GM18498 (cell line): ENCODE measurements around the gene IL15.
"Not testable (repeated sequence)": the region's sequence is repeated elsewhere in the genome, so short reads cannot be mapped to it uniquely, and the experiment has no call there.

Experiments used
- ATAC-seq: cut with Tn5 transposase; IDR thresholded peaks from one replicate; pipeline ENCODE4 v1.9.1; 2021; ENCODE audit warnings: mild to moderate bottlenecking, moderate library complexity; ENCODE audit not compliant: unreplicated experiment

The IL15 gene

DNA sequence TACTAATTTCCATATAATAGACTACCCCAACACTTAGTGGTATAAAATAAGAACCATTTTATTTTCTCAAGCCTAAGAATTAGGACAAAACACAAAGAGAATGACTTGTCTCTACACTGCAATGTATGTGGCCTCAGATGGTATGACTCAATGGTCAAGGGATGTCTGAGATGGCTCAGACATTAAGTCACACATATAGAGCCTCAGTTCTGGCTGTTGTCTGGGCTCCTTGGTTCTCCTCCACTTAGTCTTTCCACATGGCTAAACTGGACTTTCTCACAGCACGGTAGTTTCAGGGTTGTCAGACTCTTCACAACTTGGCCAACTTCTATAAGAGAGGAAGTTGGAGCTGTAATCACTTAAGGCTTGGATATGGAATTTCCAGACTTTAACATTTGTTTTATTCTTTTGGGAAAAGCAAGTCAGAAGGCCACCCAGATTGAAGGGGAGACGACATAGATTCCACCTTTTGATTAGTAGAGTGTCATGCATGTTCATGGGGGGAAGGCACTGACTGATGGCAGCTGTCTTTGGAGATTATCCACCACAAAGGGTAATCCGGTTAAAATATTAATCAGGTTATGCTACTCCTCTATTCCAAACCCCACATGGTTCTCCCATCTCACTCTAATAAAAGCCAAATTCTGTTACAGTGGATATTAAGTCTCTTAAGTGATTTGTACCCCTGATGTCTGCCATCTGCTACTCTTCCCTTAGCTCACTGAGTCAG lies 9.4 kb downstream of the IL15 start:
- ATAC-seq: no peak

DNA sequence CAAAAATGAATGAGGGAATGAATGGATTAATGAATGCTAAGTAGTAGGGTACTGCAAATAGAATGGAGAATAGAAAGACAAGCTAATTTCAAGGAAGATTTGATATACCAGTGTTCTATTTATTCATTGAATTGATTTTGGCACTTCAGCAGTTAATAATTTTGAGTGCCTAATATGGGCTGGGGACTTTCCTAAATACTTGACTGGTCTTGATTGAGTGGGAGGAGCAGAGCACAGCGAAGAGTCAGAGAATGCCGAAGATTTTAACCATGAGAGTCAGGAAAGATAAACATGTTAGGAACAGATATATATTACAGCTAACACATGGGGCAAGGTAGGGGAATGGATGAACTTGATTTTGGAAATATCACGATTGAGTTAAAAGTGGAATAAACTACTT lies 10.6 kb downstream of the IL15 start:
- no peak for ATAC-seq

- no peak for ATAC-seq
Observed at GRCh38 chr4:141647966-141648365, 11.6 kb downstream of the IL15 start.

GRCh38 chr4:141652161-141652778 lies 15.9 kb downstream of the IL15 start:
- ATAC-seq: no peak

DNA sequence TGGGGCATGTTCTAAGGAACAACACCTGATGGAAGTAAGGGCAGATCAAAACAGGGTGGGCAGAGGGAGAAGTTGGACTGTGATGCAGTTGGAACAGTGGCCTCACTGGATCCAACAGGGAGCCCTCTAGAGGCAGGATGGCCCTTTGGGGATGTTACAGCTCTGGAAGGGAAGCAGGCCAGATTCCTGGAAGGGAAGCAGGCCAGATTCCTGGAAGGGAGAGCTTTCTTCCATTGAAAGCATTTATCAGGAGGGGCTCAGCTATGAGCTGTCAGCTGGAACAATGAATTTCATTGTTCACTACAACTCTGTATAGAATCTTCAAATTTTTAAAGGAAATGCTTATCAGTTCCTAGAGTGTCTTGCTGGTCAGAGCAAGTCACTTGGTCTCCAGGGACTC lies 17.7 kb downstream of the IL15 start:
- no peak for ATAC-seq

DNA sequence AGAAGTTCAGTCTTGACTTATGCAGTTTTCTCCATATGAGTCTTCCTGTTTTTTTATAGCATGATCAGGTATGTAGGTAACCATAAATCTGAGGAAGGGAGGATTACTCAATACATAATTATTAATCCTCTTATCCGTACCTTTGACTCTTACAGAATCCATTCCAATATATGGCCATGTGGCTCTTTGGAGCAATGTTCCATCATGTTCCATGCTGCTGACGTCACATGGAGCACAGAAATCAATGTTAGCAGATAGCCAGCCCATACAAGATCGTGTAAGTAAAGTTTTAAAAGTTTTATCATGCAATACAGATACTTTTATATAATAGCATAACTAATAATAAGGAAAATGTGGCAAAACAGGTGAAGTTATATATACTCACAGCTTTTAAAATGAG lies 19.6 kb downstream of the IL15 start:
- no peak for ATAC-seq

DNA sequence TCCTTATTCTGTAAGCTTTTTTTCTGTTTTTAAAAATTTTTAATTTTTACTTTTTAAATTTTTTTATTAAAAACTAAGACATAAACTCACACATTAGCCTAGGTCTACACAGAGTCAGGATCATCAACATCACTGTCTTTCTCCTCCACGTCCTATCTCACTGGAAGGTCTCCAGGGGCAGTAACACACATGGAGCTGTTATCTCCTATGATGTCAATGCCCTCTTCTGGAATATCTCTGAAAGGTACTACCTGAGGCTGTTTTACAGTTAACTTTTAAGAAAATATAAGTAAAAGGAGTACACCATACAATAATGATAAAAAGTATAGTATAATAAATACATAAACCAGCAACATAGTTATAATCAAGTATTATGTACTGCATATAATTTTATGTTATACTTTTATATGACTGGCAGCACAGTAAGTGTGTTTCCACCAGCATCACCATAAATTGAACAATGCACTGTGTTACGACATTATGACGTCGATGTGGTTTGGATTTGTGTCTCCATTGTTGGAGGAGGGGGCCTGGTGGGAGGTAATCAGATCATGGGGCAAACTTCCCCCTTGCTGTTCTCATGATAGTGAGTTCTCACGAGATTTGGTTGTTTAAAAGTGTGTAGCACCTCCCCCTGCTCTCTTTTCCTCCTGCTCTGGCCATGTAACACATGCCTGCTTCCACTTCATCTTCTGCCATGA lies 21.3 kb downstream of the IL15 start:
- peak; percentile 11 for ATAC-seq

- peak; percentile 66 for ATAC-seq
Observed at GRCh38 chr4:141658309-141658708, 21.9 kb downstream of the IL15 start.

- ATAC-seq: no peak
Observed at GRCh38 chr4:141659539-141659938, 23.2 kb downstream of the IL15 start.

- no peak for ATAC-seq
Observed at GRCh38 chr4:141660880-141661279, 24.5 kb downstream of the IL15 start.

GRCh38 chr4:141668200-141668910 lies 32.0 kb downstream of the IL15 start:
- ATAC-seq: no peak

DNA sequence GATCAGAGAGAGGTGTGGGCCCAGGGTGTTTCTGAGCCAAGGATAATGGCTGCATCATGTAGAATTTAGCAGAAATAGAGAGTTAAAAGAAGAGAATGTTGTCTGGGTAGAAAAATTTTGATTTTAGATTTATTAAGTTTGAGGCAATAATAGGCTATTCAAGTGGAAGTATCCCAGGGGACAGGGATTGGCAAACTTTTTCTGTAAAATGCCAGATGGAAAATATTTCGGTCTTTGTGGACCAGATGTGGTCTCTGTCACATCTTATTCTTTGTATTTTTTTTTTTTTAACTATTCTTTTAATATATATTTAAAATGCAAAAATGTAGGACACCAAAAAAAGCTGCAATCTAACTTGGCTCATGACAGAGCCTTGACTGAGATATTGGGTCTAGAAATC lies 33.1 kb downstream of the IL15 start:
- no peak for ATAC-seq

GRCh38 chr4:141675384-141675783 lies 39.0 kb downstream of the IL15 start:
- no peak for ATAC-seq

GRCh38 chr4:141676087-141676670 lies 39.8 kb downstream of the IL15 start:
- no peak for ATAC-seq

DNA sequence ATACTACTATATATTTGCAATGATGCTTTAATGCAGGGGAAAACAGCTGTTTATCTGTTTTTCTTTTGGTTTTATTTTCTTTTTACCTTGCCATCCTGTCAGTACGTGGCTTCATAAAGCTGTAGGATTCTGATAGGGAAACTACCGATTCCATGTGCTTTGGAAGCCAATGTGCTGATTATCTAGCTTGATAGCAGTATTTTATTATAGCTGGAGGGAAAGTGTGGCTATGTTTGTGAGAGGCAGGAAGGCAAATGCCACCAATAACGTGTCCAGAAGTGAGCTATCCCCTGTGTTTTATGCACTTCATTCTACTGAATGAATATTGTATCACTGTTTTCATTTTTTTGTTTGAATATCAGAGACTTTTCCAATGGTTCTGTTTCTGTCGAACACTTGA lies 43.7 kb downstream of the IL15 start:
- no peak for ATAC-seq

- no peak for ATAC-seq
Observed at GRCh38 chr4:141684785-141685184, 48.4 kb downstream of the IL15 start.

GRCh38 chr4:141686146-141686775 lies 49.9 kb downstream of the IL15 start:
- no peak for ATAC-seq

- no peak for ATAC-seq
Observed at GRCh38 chr4:141686879-141687278, 50.5 kb downstream of the IL15 start.

DNA sequence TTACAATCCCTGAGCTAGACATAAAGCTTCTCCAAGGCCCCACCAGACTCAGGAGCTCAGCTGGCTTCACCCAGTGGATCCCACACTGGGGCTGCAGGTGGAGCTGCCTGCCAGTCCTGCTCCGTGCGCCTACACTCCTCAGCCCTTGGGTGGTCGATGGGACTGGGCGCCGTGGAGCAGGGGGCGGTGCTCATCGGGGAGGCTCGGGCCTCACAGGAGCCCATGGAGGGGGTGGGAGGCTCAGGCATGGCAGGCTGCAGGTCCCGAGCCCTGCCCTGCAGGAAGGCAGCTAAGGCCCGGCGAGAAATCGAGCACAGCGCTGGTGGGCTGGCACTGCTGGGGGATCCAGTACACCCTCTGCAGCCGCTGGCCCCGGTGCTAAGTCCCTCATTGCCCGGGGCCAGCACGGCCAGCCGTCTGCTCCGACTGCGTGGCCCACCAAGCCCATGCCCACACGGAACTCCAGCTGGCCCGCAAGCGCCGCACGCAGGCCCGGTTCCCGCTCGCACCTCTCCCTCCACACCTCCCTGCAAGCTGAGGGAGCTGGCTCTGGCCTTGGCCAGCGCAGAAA lies 53.4 kb downstream of the IL15 start:
- ATAC-seq: not testable (repeated sequence)

- ATAC-seq: not testable (repeated sequence)
Observed at GRCh38 chr4:141691247-141691646, 54.9 kb downstream of the IL15 start.
